Hematopoietic multipotent progenitor cell treated with erythropoietin and hydrocortisone succinate and interleukin-3 and kit ligand, for 15 days (in vitro differentiated cells): ENCODE data around the gene SMIM44.
"Not testable (repeated sequence)": the region's sequence is repeated elsewhere in the genome, so short reads cannot be mapped to it uniquely, and the experiment has no call there.

ENCODE experiments used
- DNase-seq: peaks from one replicate; pipeline ENCODE4 v3.0.0-alpha.2; 2015; ENCODE audit warnings: low spot score

SMIM44 gene

DNA sequence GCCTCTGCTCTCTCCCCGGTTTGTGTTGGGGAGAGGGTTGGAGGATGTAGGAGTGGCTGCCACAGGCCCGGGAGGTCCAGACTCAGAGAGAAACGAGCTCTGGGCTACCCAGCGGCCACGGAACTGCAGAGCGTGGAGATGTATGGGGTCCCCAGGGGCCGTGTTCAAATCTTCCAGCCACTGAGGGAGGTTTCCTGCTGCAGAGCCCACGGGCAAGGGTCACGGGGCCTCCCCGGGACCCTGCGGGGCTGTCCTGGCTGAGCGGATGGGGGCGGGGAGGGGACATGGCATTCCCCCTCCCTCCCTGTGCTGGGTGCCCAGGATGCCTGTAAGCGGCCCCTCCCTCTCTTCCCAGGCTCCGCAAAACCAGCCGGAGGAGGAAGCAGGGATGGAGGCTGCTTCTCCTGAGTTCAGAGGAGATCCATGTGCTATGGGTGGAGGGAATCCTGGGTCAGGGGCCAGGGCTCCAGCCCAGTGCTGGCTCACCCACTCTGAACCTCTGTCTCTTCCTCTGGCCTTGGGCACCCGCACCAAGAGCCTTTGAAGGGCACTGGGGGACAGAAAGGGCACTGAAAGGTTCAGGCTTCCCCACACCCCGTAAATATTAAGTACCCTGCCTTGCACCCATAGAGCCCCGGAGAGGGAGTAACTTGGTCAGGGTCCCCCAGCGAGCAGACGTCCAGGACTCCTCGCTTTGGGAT is 25.6 kb downstream of the SMIM44 start:
- DNase-seq, result no peak

DNA sequence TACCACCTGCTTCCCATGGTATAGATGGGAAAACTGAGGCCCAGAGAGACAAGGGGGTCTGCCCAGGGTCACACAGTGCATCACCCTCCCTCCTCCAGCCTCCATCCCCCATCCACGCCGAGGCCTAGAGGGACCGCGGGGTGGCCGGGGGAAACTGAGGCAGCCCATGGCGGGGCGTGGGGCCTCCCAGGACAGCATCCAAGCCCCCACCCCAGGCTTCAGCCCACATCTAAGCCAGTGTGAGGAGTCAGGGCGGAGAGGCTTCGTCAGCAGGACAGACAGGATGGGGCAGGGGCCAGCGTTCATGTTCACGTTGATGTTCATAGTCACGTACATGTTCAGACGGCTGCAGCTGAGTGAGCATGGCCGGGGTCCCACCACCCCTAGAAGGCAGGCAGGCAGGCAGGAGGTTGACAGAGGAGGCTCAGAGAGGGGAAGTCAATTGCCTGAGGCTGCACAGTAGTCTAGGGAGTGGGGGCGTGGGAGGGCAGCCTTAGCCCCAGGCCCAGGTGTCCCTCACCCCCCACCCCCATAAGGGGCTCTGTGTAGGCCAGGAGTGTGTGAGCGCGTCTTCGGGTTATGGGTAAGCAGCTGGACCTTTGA is 26.2 kb downstream of the SMIM44 start:
- DNase-seq, result no peak

DNA sequence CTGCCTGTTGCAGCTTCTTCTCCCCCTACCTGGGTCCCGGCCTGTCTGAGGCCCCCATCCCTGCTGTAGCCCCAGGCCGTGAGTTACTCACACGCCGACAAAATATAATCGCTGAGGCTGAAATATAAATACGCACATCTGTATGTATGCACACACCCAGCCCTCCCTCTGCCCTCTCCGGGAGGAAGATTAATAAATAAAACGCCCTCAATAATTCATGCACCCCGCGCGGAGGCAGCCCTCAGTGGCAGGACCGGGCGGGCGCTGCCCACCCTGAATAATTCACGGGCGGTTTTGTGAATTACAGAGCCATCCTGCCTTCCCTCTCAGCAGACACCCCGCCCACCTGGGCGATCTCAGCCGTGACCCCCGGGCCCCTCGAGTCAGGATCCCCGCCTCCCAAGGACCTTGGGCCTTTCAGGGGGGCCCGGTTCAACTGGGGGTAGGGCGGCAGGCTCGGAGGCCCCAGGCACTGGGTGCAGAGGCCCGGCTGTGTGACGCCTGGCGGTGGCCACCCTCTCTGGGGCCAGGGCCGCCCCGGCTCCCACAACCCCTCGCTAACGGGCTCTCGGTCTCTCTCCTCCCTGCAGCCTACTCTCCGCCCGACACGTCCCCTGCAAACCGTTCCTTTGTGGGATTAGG is 27.2 kb downstream of the SMIM44 start:
- DNase-seq, result no peak

DNA sequence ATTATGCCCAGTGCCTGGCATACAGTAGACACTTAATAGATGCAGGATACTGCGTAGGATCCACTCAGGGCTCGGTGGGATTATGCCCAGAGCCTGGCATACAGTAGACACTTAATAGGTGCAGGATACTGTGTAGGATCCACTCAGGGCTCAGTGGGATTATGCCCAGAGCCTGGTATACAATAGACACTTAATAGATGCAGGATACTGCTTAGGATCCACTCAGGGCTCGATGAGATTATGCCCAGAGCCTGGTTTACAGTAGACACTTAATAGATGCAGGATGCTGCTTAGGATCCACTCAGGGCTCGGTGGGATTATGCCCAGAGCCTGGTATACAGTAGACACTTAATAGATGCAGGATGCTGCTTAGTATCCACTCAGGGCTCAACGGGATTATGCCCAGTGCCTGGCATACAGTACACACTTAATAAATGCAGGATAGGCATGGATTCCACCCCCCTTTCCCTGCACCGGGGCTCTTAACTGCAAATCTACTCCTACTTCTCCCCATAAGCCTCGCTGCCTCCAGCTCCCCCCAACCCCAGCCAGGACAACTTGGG is 27.8 kb downstream of the SMIM44 start:
- no peak for DNase-seq

DNA sequence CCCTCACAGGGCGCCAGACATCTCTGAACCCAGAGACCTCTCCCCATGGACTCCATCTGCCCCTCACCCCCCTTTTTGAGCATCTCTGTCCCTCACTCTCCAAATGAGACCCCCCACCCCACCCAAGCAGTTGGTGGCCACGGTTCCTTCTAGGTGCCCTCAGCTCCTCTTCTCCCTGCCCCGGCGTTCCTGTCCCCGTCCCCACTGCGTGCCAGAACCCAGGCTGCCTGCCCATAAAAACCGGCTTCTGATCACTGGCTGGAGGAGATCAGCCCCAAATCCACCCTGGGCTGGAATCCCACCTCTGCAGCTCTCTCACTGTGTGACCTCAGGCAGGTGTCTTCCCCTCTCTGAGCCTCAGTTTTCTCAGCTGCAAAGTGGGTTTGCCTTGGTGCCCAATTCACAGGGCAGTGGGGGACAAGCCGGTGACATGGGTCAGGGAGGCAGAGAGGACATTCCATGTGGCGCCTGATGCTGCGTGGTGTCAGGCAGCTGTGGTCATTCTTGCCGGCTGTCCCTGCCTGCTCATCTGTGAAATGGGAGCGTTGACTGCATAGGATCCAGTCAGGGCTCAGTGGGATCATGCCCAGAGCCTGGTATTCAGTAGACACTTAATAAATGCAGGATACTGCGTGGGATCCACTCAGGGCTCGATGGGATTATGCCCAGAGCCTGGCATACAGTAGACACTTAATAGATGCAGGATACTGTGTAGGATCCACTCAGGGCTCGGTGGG is 28.4 kb downstream of the SMIM44 start:
- DNase-seq, result no peak

DNA sequence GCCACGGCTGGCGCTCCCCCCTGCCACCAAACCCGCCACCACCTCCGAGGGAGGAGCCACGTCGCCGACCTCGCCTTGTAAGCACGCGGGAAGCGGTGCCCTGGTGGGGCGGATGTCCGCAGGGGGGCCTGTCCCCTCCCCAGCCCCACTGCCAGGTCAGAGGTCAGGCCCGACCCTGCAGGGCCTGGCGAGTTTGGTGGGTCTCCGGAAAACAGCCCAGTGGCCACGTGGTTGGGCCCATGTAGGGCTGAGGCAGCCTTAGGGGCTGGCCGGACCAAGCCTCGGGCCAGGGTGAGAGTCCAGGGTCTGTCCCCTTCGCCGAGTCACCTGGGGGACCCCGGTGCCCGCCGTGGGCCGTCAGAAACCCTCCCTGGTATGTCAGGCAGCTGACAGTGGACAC is 29.4 kb downstream of the SMIM44 start:
- DNase-seq, result no peak

DNA sequence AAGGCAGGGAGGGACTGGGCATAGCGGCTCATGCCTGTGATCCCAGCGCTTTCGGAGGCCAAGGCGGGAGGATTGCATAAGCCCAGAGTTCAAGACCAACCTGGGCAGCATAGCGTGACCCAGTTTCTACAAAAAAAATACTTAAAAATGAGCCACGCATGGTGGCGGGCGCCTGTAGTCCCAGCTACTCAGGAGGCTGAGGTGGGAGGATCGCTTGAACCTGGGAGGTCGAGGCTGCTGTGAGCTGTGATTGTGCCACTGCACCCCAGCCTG is 30.4 kb downstream of the SMIM44 start:
- not testable (repeated sequence) for DNase-seq

DNA sequence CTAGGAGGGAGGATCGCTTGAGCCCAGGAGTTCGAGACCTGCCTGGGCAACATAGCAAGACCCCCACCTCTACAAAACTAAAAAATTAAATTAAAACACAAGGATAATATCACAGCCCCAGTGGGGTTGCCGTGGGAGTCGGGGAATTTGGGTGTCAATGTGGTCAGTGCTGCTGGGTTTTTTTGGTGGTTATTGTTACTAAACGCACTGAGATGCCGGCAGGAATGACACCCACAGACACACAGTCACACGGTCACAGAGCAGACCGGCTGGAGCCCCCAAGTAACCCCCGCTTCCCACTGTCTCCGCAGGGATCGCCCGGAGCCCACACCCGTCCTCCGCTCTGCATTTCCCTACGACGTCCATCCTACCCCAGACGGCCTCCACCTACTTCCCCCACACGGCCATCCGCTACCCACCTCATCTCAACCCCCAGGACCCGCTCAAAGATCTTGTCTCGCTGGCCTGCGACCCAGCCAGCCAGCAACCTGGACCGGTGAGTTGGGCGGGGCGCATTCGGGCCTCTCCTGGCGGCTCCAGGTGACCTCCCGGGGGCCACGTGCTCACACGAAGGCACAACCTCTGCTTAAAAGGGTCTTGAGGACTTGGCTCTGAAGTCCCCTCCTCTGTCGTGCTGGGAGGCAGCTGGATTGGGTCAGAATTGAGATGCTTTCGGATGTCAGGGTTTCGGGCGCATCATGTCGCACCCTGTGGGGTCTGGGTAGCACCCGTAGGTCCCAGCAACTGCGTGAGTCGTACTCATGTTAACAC is 30.9 kb downstream of the SMIM44 start:
- DNase-seq, result no peak

DNA sequence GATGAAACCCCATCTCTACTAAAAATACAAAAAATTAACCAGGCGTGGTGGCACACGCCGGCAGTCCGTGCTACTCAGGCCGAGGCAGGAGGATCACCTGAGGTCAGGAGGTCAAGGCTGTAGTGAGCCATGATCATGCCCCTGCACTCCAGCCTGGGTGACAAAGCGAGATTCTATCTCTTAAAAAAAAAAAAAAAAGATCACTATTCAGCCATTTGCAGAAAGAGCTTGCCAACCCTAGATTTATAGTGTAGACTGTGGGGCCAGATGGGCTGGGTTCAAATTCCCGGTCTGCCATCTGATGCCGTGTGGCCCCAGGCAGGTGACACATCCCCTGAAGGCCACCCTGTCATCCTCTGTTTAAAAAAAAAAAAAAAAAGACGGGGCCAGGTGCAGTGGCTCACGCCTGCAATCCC is 31.8 kb downstream of the SMIM44 start:
- no peak for DNase-seq

DNA sequence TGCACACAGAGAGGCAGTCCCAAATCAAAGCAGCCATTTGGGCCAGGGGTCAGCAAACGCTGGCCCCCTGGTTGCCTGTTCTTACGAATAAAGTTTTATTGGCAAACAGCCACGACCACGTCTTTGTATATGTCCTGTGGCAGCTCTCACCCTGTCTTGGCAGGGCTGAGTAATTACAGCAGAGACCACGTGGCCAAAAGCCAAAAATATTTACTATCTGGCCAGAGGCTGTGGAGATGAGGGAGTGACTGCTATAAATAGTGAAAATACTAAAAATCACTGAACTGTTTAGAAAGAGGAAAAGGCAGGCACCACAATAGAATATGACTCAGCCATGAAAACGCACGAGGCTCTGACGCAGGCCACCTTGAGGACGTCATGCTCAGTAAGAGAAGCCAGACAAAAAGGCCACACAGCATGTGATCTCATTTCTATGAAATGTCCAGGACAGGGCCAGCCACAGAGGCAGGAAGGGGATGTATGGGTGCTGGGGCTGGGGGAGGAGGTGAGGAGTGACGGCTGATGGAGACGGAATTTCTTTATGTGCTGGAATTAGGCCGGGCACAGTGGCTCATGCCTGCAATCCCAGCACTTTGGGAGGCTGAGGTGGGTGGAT is 32.3 kb downstream of the SMIM44 start:
- peak; percentile 3 for DNase-seq

DNA sequence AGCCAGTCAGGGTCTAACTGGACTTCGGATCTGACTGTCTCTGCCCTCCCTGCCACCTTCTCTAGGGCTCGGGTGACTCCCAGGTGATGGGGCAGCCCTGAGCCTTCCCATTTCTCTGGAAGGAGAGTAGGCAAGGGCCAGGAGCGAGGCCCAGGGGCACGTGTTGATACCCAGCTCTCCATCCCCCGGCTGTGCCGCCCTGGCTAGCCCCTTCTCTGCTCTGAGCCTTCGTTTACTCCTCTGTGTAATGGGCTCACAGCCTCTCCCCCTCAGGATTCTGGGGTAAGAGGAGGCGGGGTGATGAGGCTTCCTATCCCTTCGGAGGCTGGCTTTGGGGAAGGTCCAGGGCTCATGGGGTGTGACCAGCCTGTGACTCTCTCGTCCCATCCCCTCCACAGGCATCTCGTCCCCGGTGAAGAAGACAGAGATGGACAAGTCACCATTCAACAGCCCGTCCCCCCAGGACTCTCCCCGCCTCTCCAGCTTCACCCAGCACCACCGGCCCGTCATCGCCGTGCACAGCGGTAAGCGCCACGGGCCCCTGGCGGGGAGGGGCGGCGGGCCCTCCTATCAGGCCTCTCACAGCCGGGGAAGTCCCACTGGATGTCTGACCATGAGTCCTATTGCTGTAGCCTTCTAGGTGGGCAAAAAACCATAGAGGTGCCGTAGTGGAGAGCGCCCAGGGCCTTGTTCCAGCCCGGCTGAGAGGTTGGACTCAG is 34.5 kb downstream of the SMIM44 start:
- DNase-seq, result no peak

DNA sequence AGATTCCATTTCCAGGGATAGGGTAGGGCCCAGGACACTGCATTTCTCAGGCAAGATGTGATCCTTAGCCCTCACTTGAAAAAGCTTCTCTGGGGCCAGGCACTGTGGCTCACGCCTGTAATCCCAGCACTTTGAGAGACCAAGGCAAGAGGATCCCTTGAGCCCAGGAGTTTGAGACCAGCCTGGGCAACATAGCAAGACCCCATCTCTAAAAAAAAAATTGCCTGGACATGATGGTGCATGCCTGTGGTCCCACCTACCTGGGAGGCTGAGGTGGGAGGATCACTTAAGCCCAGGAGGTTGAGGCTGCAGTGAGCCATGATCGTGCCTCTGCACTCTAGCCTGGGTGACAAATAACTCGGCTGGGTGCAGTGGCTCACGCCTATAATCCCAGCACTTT is 36.6 kb downstream of the SMIM44 start:
- DNase-seq, result not testable (repeated sequence)

DNA sequence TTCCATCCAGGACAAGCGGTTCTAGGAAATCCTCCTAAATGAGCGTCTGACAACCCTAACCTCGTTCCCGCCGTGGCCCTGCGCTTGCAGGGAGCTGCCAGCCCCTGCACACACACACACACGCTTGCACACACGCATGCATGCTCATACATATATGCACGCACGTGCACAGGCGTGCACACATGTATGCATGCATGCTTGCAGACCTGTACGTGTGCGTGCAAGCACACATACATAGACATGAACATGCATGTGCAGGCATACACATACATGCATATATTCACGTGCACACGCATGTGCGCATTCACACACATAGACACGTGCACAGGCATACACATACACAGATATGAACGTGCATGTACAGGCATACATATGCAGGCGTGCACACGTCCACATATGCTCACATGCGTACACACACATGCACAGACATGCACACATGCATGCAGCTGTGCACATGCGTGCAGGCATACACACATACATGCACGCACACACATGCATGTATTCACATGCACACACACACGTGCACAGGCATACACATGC is 38.5 kb downstream of the SMIM44 start:
- no peak for DNase-seq

DNA sequence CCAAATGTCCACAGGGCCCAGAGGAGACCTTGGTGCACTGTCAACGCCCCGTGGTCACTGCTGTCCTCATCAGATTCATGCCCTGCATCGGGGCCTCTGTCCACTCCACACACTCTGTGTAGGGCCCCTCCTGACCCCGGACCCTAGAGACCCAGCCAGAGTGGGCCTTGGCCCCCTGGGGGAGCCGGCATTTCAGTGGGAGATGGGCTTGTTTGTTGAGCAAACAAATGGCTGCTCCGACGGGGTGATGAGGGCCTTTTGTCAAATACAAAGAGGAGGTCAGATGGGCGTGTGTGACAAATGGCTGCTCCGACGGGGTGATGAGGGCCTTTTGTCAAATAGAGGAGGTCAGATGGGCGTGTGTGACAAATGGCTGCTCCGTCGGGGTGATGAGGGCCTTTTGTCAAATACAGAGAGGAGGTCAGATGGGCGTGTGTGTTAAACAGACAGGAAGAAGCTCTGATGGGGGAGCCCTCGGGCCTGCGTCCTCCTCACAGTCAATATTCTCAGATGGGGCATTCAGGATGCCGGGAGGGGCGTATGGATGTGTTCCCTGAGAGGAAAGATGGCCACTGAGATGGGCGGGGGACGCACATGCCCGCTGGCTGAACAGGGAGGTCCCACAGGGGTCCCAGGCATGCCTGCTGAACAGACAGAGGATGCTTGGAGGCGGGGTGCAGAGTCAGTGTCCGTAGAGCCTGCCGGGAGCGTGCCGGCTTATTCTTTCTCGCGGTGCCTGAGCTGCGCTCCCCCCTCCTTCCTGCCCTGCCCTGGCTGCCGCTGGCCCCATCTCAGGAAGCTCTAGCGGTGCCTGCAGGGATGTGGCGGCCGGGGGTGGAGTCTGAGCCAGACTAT is 39.2 kb downstream of the SMIM44 start:
- no peak for DNase-seq

DNA sequence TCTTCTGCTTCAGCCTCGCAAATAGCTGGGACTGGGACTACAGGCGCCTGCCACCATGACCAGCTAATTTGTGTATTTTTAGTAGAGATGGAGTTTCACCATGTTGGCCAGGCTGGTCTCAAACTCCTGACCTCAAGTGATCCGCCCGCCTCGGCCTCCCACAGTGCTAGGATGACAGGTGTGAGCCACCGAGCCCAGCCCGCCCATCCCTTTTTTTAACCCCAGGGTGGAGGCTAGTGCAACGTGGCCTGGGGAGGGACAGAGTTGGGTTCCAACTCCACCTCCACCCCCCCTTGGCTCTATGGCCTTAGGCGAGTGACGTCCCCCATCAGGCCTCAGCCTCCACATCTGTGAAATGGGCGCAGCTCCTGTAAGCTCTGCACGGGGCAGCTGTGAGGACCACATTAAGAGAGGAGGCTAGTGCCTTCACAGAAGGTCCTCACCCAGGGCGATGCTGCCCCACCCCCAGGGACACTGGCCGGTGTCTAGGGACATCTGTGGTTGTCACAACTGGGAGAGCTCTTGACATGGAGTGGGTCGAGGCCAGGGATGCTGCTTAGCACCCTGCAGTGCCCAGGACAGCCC is 40.7 kb downstream of the SMIM44 start:
- no peak for DNase-seq

DNA sequence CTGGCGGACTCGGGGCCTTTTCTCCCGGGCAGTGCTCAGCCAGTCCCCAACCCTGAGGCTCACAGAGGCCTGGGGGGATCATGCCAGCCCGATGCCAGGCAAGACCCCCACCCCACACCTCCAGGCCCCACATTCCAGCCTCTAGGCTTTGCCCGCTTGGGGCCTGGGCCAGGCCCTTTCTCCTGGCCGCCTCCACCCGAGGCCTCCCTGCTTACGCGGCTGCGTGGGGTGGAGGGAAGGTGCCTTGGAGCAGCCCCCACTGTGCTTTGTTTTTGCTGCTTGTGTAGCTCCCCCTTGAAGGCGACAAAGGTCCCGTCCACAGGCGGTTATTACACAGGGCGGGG is 41.3 kb downstream of the SMIM44 start:
- no peak for DNase-seq

DNA sequence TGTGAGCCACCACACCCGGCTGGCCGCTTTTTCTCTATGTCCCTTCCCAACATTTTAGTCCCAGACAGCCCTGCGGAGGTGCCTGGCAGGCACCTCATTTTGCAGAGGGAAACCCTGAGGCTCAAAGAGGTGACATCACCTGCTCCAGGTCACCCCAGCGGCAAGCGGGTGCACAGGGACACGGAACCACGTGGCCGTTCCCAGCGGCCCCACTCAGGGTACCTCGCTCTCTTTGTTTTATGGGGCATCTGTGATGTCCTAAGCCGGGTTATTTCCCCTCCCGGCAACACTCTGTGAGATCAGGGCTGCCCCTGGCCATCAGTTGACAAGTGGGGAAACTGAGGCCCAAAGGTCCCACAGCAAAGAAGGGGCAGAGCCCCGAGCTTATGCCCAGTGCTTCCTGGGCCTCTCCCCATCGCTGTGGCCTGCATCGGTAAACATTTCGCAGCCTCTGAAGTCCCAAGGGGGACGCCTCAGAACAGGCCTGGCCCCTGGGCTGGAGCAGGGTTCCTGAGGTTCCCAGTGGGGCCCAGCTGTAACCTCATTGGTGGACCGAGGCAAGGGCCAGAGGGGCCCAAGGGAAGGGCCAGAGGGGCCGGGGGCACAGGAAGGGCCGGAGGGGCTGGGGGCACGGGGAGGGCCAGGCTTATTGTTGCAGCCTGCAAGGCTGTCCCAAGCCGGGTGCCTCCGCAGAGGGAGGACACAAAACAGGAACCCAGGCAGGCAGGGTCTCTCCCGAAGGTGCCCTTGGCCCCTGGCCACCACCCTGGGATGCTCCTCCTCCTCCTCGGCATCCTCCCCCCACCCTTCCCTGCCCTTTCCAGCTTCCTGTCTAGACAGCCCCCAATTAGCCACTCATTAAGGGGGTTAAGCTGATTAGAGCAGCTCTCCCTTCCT is 41.9 kb downstream of the SMIM44 start:
- no peak for DNase-seq

DNA sequence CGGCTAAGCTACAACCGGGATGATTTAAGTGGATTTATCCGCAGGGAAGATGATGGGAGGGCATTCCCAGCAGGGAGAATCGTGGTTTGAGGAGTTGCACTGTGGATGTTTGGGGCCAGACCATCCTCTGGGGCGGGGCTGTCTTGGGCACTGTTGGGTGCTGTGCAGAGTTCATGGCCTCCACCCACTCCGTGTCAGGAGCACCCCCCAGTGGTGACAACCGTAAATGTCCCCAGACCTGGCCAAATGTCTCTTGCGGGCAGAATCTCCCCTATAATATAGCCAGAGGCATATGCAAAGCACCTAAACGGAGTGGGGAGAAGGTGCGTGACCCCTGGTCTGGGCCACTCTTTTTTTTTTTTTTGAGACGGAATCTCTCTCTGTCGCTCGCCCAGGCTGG is 43.2 kb downstream of the SMIM44 start:
- DNase-seq, result peak; percentile 70
